ENCODE results near the gene UCHL1. TPM values are rescaled to one million over a fixed set of nuclear protein-coding genes. Genes with fewer than 3 reads are reported as not detected.

Gene UCHL1
- total and polyA plus RNA-seq, 2 of the 13 experiments (the other 11 are each of a cell fraction or from before 2014, with no cell fraction given), result not detected

DNA sequence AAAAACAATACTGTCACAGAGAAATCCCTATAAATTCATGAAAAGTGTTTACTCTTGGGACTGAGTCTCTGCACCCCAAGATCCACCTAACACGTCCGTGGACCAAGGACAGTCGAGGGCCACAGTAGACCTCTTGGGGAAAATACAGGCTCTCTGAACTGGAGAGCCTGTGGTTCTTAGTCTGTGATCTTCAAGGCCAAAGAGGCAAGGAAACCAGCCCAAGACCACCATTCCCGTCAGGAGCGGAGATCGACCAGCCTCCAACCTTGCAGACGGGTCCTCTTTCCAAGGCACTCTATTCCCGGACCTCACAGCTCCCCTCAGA is 40.8 kb upstream of the UCHL1 start (continued):
- TF ChIP-seq, protein P1, sequence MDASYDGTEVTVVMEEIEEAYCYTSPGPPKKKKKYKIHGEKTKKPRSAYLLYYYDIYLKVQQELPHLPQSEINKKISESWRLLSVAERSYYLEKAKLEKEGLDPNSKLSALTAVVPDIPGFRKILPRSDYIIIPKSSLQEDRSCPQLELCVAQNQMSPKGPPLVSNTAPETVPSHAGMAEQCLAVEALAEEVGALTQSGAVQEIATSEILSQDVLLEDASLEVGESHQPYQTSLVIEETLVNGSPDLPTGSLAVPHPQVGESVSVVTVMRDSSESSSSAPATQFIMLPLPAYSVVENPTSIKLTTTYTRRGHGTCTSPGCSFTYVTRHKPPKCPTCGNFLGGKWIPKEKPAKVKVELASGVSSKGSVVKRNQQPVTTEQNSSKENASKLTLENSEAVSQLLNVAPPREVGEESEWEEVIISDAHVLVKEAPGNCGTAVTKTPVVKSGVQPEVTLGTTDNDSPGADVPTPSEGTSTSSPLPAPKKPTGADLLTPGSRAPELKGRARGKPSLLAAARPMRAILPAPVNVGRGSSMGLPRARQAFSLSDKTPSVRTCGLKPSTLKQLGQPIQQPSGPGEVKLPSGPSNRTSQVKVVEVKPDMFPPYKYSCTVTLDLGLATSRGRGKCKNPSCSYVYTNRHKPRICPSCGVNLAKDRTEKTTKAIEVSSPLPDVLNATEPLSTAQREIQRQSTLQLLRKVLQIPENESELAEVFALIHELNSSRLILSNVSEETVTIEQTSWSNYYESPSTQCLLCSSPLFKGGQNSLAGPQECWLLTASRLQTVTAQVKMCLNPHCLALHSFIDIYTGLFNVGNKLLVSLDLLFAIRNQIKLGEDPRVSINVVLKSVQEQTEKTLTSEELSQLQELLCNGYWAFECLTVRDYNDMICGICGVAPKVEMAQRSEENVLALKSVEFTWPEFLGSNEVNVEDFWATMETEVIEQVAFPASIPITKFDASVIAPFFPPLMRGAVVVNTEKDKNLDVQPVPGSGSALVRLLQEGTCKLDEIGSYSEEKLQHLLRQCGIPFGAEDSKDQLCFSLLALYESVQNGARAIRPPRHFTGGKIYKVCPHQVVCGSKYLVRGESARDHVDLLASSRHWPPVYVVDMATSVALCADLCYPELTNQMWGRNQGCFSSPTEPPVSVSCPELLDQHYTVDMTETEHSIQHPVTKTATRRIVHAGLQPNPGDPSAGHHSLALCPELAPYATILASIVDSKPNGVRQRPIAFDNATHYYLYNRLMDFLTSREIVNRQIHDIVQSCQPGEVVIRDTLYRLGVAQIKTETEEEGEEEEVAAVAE (CRISPR knock-in tag; IDR thresholded peaks at IDR 0.05; ENCODE audit: borderline replicate concordance), result no peak
- TF ChIP-seq, protein P2, sequence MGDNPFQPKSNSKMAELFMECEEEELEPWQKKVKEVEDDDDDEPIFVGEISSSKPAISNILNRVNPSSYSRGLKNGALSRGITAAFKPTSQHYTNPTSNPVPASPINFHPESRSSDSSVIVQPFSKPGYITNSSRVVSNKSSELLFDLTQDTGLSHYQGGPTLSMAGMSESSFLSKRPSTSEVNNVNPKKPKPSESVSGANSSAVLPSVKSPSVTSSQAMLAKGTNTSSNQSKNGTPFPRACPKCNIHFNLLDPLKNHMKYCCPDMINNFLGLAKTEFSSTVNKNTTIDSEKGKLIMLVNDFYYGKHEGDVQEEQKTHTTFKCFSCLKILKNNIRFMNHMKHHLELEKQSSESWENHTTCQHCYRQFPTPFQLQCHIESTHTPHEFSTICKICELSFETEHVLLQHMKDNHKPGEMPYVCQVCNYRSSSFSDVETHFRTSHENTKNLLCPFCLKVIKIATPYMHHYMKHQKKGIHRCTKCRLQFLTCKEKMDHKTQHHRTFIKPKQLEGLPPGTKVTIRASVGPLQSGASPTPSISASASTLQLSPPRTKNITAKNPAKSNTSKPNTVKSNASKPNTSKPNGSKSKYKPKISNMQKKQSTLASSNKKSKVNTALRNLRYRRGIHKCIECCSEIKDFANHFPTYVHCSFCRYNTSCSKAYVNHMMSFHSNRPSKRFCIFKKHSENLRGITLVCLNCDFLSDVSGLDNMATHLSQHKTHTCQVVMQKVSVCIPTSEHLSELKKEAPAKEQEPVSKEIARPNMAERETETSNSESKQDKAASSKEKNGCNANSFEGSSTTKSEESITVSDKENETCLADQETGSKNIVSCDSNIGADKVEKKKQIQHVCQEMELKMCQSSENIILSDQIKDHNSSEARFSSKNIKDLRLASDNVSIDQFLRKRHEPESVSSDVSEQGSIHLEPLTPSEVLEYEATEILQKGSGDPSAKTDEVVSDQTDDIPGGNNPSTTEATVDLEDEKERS (CRISPR knock-in tag; IDR thresholded peaks at IDR 0.05), result no peak
- TF ChIP-seq ZNF709 (CRISPR knock-in tag; IDR thresholded peaks at IDR 0.05) (no peak), ZSCAN25 (CRISPR knock-in tag; IDR thresholded peaks at IDR 0.05) (no peak), ZNF432 (CRISPR knock-in tag; IDR thresholded peaks at IDR 0.05; ENCODE audit: borderline replicate concordance) (no peak), POGZ (CRISPR knock-in tag; IDR thresholded peaks at IDR 0.05) (no peak), HES4 (CRISPR knock-in tag; IDR thresholded peaks at IDR 0.05; ENCODE audit: borderline replicate concordance) (no peak), FOXC1 (CRISPR knock-in tag; IDR thresholded peaks at IDR 0.05; ENCODE audit: borderline replicate concordance) (0 out of 2 replicates have a peak, but pooled peaks have one; percentile 10), SNAPC2 (CRISPR knock-in tag; IDR thresholded peaks at IDR 0.05) (no peak), ZNF3 (CRISPR knock-in tag; IDR thresholded peaks at IDR 0.05) (0 out of 2 replicates have a peak, but pooled peaks have one; percentile 10)
- TF ChIP-seq, protein P3, sequence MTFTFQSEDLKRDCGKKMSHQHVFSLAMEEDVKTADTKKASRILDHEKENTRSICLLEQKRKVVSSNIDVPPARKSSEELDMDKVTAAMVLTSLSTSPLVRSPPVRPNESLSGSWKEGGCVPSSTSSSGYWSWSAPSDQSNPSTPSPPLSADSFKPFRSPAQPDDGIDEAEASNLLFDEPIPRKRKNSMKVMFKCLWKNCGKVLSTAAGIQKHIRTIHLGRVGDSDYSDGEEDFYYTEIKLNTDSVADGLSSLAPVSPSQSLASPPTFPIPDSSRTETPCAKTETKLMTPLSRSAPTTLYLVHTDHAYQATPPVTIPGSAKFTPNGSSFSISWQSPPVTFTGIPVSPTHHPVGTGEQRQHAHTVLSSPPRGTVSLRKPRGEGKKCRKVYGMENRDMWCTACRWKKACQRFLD (CRISPR knock-in tag; IDR thresholded peaks at IDR 0.05; ENCODE audit: borderline replicate concordance), result 0 out of 2 replicates have a peak, but pooled peaks have one; percentile 13
- TF ChIP-seq, protein P4, sequence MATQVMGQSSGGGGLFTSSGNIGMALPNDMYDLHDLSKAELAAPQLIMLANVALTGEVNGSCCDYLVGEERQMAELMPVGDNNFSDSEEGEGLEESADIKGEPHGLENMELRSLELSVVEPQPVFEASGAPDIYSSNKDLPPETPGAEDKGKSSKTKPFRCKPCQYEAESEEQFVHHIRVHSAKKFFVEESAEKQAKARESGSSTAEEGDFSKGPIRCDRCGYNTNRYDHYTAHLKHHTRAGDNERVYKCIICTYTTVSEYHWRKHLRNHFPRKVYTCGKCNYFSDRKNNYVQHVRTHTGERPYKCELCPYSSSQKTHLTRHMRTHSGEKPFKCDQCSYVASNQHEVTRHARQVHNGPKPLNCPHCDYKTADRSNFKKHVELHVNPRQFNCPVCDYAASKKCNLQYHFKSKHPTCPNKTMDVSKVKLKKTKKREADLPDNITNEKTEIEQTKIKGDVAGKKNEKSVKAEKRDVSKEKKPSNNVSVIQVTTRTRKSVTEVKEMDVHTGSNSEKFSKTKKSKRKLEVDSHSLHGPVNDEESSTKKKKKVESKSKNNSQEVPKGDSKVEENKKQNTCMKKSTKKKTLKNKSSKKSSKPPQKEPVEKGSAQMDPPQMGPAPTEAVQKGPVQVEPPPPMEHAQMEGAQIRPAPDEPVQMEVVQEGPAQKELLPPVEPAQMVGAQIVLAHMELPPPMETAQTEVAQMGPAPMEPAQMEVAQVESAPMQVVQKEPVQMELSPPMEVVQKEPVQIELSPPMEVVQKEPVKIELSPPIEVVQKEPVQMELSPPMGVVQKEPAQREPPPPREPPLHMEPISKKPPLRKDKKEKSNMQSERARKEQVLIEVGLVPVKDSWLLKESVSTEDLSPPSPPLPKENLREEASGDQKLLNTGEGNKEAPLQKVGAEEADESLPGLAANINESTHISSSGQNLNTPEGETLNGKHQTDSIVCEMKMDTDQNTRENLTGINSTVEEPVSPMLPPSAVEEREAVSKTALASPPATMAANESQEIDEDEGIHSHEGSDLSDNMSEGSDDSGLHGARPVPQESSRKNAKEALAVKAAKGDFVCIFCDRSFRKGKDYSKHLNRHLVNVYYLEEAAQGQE (IDR thresholded peaks at IDR 0.05; ENCODE audit: borderline replicate concordance in 1 of 2, low read depth in 1 of 2, low read length in 2 of 2), result no peak
- TF ChIP-seq, protein P5, sequence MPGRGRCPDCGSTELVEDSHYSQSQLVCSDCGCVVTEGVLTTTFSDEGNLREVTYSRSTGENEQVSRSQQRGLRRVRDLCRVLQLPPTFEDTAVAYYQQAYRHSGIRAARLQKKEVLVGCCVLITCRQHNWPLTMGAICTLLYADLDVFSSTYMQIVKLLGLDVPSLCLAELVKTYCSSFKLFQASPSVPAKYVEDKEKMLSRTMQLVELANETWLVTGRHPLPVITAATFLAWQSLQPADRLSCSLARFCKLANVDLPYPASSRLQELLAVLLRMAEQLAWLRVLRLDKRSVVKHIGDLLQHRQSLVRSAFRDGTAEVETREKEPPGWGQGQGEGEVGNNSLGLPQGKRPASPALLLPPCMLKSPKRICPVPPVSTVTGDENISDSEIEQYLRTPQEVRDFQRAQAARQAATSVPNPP (CRISPR knock-in tag; IDR thresholded peaks at IDR 0.05), result no peak
- TF ChIP-seq, protein P6, sequence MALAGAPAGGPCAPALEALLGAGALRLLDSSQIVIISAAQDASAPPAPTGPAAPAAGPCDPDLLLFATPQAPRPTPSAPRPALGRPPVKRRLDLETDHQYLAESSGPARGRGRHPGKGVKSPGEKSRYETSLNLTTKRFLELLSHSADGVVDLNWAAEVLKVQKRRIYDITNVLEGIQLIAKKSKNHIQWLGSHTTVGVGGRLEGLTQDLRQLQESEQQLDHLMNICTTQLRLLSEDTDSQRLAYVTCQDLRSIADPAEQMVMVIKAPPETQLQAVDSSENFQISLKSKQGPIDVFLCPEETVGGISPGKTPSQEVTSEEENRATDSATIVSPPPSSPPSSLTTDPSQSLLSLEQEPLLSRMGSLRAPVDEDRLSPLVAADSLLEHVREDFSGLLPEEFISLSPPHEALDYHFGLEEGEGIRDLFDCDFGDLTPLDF (CRISPR knock-in tag; IDR thresholded peaks at IDR 0.05), result no peak
